Activated CD4-positive, alpha-beta T cell treated with anti-CD3 and anti-CD28 coated beads, Interleukin-2, amount 10 ng/mL, durations not matched to agents 24 days and 14 days (primary cell): ENCODE measurements around the gene ARL15. TPM values are rescaled to one million over a fixed set of nuclear protein-coding genes. Genes with fewer than 3 reads are reported as not detected.
"Not testable (repeated sequence)": the region's sequence is repeated elsewhere in the genome, so short reads cannot be mapped to it uniquely, and the experiment has no call there.

Experiments
- DNase-seq: peaks from one replicate; pipeline ENCODE4 v3.0.0; 2022
- H3K27ac Mint-ChIP-seq: one replicate; pipeline ENCODE4 v1.8.0; 2022; ENCODE audit warnings: mild to moderate bottlenecking, mixed read lengths
- H3K27me3 Mint-ChIP-seq: one replicate; pipeline ENCODE4 v1.8.0; 2022; ENCODE audit warnings: mixed read lengths
- H3K36me3 Mint-ChIP-seq: one replicate; pipeline ENCODE4 v1.8.0; 2022; ENCODE audit warnings: low read depth, mild to moderate bottlenecking, mixed read lengths
- H3K4me1 Mint-ChIP-seq: one replicate; pipeline ENCODE4 v1.8.0; 2021; ENCODE audit warnings: mixed read lengths
- H3K4me3 Mint-ChIP-seq: one replicate; pipeline ENCODE4 v1.8.0; 2022; ENCODE audit warnings: mild to moderate bottlenecking, moderate library complexity, mixed read lengths
- H3K9me3 Mint-ChIP-seq: one replicate; pipeline ENCODE4 v1.8.0; 2021; ENCODE audit warnings: mixed read lengths
- intact Hi-C: fragments of 100-400 bp; cut with micrococcal nuclease; formaldehyde crosslinking; loops from one replicate; pipeline ENCODE4 v1.15.1; 2023
- total RNA-seq: library from RNA; stranded (reverse); gene quantifications from 2 replicates; pipeline ENCODE4 v1.2.3, GENCODE V29; 2022

Gene ARL15
- total RNA-seq, 1 donor from 2014 or later, result 7.4 TPM

GRCh38 chr5:53882006-53882675 is 428.2 kb downstream of the ARL15 start:
- no peaks in the 10 kb centered on the region for H3K36me3 Mint-ChIP-seq
- H3K4me3 Mint-ChIP-seq, result no peak overlapping the region
- H3K9me3 Mint-ChIP-seq, result peaks cover 5% of the 10 kb centered on the region
- no peak overlapping the region for H3K27ac Mint-ChIP-seq
- no peak for DNase-seq
- peaks cover 5% of the 10 kb centered on the region for H3K4me1 Mint-ChIP-seq
- intact Hi-C loops, result no loop called here
- no peaks in the 10 kb centered on the region for H3K27me3 Mint-ChIP-seq

DNA sequence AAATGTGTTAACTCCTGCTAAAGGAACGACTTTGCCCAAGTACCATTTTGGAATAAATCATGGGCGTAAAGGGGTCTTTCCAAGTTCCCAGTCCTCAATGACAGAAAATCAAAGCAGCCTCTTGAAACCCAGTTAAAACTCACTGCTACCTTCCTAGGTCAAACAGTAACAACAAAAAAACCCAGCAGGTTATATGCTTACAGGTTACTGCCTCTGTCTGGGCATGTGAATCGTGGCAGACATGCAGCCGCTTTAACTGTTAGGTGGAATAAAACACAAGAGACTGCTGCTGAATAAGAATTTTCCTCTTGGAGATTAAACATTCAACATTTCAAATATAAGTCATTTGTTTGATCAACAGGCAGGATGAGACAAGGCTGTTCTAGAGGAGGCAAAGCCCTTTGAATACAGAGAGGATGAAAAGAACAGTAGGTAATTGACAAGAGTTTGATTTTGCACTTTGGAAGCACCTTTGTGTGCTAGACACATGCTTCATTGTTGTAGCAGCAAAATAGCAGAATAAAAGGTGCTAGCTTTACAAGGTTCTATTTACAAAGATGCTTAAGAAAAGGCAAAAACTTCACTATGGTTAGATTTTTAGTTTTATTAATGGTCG is 430.6 kb downstream of the ARL15 start:
- no peaks in the 10 kb centered on the region for H3K36me3 Mint-ChIP-seq
- no peak overlapping the region for H3K4me3 Mint-ChIP-seq
- peaks cover 5% of the 10 kb centered on the region for H3K4me1 Mint-ChIP-seq
- DNase-seq, result no peak
- intact Hi-C loops, result no loop called here
- H3K9me3 Mint-ChIP-seq, result peaks cover 6% of the 10 kb centered on the region
- no peaks in the 10 kb centered on the region for H3K27me3 Mint-ChIP-seq
- no peak overlapping the region for H3K27ac Mint-ChIP-seq

GRCh38 chr5:53878015-53878414 is 432.4 kb downstream of the ARL15 start:
- Mint-ChIP-seq H3K4me1 (peaks cover 3% of the 10 kb centered on the region), H3K4me3 (no peak overlapping the region), H3K36me3 (no peaks in the 10 kb centered on the region), H3K27me3 (no peaks in the 10 kb centered on the region), H3K9me3 (peaks cover 14% of the 10 kb centered on the region), H3K27ac (no peak overlapping the region)
- DNase-seq, result no peak
- intact Hi-C loops, result no loop called here

DNA sequence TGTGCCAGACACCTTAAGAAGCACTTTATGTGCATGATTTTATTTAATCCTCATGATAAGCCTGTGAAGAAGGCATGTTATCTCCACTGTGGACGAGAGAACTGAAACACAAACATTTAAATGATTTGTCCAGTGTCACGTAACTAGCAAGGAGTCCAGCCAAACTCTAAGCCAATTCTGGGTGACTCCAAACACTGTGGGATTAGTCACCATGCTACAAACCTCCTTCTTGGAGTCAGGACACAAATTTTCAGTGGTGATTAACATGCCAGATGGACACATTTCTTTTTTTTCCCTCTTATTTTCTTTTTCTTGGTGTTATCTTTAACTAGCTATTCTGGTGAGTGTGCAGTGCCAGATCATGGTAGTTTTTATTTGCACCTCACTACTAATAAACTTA is 433.1 kb downstream of the ARL15 start:
- intact Hi-C loops, result no loop called here
- DNase-seq, result no peak
- H3K27me3 Mint-ChIP-seq, result no peaks in the 10 kb centered on the region
- H3K36me3 Mint-ChIP-seq, result no peaks in the 10 kb centered on the region
- peaks cover 1% of the 10 kb centered on the region for H3K4me1 Mint-ChIP-seq
- no peak overlapping the region for H3K27ac Mint-ChIP-seq
- peaks cover 14% of the 10 kb centered on the region for H3K9me3 Mint-ChIP-seq
- no peak overlapping the region for H3K4me3 Mint-ChIP-seq

DNA sequence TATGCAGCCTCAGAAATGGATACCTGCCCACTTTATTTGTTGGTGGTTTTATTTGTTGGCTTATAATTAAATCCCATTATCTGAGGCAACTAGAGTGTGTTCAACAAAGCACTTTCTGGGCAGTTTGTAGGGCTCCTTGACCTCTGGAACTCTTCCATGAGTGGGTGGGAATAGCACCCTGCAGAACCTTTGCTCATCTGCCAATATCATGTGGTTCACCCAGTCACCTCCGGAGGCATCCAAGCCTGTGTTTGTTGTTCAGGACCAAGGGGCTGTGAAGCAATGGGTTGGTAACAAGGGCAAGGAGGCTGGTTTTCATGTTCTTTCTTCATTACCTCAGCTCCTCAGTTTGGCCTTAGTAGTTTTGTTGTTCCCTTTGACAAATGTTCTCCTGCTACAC is 436.0 kb downstream of the ARL15 start:
- H3K4me3 Mint-ChIP-seq, result no peak overlapping the region
- no peaks in the 10 kb centered on the region for H3K4me1 Mint-ChIP-seq
- no peak for DNase-seq
- no peaks in the 10 kb centered on the region for H3K36me3 Mint-ChIP-seq
- peaks cover 14% of the 10 kb centered on the region for H3K9me3 Mint-ChIP-seq
- intact Hi-C loops, result no loop called here
- no peak overlapping the region for H3K27ac Mint-ChIP-seq
- no peaks in the 10 kb centered on the region for H3K27me3 Mint-ChIP-seq

DNA sequence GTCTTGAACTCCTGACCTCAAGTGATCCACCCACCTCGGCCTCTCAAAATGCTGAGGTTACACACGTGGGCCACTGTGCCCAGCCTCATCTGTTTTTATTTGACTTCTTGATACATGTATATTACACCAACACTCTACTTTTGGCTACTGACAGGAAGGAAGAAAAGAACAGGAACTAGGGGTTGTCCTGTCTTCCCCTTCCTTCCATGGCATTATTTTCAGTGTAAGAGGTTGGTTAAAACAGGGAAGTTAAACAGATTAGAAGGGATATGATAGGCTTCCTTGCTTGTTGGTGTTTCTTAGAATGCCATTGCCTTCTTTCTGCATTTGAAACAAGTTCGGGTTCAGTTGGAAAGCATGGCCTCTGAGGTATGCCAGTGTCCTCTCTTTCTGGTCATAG is 437.1 kb downstream of the ARL15 start:
- no peak for DNase-seq
- intact Hi-C loops, result no loop called here
- no peak overlapping the region for H3K4me3 Mint-ChIP-seq
- H3K36me3 Mint-ChIP-seq, result no peaks in the 10 kb centered on the region
- H3K27ac Mint-ChIP-seq, result no peak overlapping the region
- no peaks in the 10 kb centered on the region for H3K27me3 Mint-ChIP-seq
- peaks cover 14% of the 10 kb centered on the region for H3K9me3 Mint-ChIP-seq
- H3K4me1 Mint-ChIP-seq, result no peaks in the 10 kb centered on the region

DNA sequence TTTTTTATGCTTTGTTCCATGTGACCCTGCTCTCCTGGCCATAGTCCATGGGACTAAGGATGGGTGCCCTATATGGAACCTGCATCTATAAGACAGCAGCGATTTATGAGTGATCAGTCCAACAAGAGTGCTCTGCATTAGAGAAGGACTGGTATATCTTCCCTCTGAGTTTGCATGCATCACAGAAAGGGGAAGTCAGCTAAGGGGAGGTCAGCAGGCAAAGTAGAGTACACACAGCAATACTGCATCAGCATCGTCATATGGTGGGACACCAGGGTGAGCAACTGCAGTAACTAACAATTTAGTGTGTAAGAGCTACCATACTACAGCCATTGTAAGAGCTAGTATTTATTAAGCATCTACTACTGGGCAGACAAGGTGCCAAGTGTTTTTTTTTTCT is 438.6 kb downstream of the ARL15 start:
- intact Hi-C loops, result no loop called here
- Mint-ChIP-seq H3K27me3 (no peaks in the 10 kb centered on the region), H3K36me3 (no peaks in the 10 kb centered on the region), H3K4me1 (no peaks in the 10 kb centered on the region), H3K27ac (no peak overlapping the region), H3K4me3 (no peak overlapping the region), H3K9me3 (peaks cover 10% of the 10 kb centered on the region)
- no peak for DNase-seq

DNA sequence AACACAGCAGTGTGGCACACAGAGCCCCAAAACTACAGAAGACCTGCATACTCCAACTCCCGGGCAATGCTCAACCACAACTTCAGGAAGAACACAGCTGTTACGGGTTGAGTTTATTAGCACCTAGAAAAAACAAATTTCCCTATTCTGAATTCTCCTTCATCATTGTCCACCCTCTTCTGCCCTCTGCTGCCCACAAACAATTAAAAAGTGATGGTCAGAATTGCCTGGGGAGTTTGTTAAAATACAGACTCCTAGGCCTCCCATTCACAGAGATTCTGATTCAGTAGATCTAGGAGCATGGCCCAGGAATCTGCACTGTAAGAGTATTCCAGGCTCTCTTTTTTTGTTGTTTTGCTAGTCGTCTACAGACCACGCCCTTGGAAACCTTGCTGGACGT is 439.3 kb downstream of the ARL15 start:
- no peaks in the 10 kb centered on the region for H3K36me3 Mint-ChIP-seq
- no peak overlapping the region for H3K27ac Mint-ChIP-seq
- H3K9me3 Mint-ChIP-seq, result peaks cover 10% of the 10 kb centered on the region
- intact Hi-C loops, result no loop called here
- H3K4me1 Mint-ChIP-seq, result no peaks in the 10 kb centered on the region
- no peak for DNase-seq
- H3K4me3 Mint-ChIP-seq, result no peak overlapping the region
- H3K27me3 Mint-ChIP-seq, result no peaks in the 10 kb centered on the region

- DNase-seq, result no peak
- no peaks in the 10 kb centered on the region for H3K9me3 Mint-ChIP-seq
Observed at GRCh38 chr5:53858700-53859456, 451.5 kb downstream of the ARL15 start.

GRCh38 chr5:53856506-53856905 is 453.9 kb downstream of the ARL15 start:
- H3K27me3 Mint-ChIP-seq, result no peaks in the 10 kb centered on the region
- DNase-seq, result no peak
- no peaks in the 10 kb centered on the region for H3K36me3 Mint-ChIP-seq
- H3K9me3 Mint-ChIP-seq, result no peaks in the 10 kb centered on the region
- intact Hi-C loops, result no loop called here
- H3K4me3 Mint-ChIP-seq, result no peak overlapping the region
- no peak overlapping the region for H3K27ac Mint-ChIP-seq
- no peaks in the 10 kb centered on the region for H3K4me1 Mint-ChIP-seq

More at GRCh38 chr5:53858700-53859456, 451.5 kb downstream of the ARL15 start:
- H3K4me3 Mint-ChIP-seq, result no peak overlapping the region
- no peaks in the 10 kb centered on the region for H3K36me3 Mint-ChIP-seq
- no peaks in the 10 kb centered on the region for H3K27me3 Mint-ChIP-seq
- H3K4me1 Mint-ChIP-seq, result no peaks in the 10 kb centered on the region
- H3K27ac Mint-ChIP-seq, result no peak overlapping the region
- intact Hi-C loops, result no loop called here

DNA sequence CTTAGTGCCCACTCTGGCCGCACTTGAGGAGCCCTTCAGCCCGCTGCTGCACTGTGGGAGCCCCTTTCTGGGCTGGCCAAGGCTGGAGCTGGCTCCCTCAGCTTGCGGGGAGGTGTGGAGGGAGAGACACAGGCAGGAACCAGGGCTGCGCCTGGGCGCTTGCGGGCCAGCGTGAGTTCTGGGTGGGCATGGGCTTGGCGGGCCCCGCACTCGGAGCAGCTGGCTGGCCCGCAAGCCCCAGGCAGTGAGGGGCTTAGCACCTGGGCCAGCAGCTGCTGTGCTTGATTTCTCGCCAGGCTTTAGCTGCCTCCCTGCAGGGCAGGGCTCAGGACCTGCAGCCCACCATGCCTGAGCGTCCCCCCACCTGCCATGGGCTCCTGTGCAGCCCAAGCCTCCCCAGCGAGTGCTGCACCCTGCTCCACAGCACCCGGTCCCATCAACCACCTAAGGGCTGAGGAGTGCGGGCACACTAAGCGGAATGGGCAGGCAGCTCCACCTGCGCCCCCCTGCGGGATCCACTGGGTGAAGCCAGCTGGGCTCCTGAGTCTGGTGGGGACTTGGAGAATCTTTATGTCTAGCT is 473.4 kb downstream of the ARL15 start:
- H3K4me1 Mint-ChIP-seq, DNase-seq, intact Hi-C loops, H3K4me3 Mint-ChIP-seq, H3K27ac Mint-ChIP-seq, H3K36me3 Mint-ChIP-seq, H3K27me3 Mint-ChIP-seq: not testable (repeated sequence)
- peaks cover 12% of the 10 kb centered on the region for H3K9me3 Mint-ChIP-seq

DNA sequence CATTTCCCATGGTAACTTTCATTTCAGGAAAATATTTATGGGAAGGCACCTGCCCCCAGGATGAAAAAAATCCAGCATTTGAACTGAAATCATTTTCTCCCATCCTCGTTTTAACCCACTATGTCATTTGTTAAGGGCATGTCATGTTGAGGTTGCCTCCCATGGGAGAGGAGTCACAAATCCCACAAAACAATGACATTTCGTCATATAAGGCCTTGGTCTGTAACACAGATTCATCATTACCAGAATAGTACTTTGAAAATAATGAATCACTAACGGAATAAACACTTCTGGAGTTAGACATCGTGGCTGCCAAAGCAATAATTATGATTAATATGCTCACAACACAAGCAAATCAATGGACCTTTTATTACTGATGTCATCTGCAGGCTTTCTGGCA is 475.9 kb downstream of the ARL15 start:
- no peak overlapping the region for H3K27ac Mint-ChIP-seq
- no peaks in the 10 kb centered on the region for H3K9me3 Mint-ChIP-seq
- no peaks in the 10 kb centered on the region for H3K36me3 Mint-ChIP-seq
- no peak for DNase-seq
- no peaks in the 10 kb centered on the region for H3K27me3 Mint-ChIP-seq
- intact Hi-C loops, result no loop called here
- H3K4me1 Mint-ChIP-seq, result no peaks in the 10 kb centered on the region
- no peak overlapping the region for H3K4me3 Mint-ChIP-seq
